GM18507 (cell line): ENCODE data around the gene OPA1.

Source experiments
- DNase-seq: peaks from one replicate; pipeline ENCODE4 v3.0.0; 2011; ENCODE audit warnings: low read depth; ENCODE audit not compliant: insufficient read length; ENCODE audit errors: extremely low spot score
- FAIRE-seq: peaks from 2 replicates; lab custom pipeline; 2011; peaks lifted over from hg19 to GRCh38; lab: Jason Lieb, UNC

Gene OPA1, protein sequence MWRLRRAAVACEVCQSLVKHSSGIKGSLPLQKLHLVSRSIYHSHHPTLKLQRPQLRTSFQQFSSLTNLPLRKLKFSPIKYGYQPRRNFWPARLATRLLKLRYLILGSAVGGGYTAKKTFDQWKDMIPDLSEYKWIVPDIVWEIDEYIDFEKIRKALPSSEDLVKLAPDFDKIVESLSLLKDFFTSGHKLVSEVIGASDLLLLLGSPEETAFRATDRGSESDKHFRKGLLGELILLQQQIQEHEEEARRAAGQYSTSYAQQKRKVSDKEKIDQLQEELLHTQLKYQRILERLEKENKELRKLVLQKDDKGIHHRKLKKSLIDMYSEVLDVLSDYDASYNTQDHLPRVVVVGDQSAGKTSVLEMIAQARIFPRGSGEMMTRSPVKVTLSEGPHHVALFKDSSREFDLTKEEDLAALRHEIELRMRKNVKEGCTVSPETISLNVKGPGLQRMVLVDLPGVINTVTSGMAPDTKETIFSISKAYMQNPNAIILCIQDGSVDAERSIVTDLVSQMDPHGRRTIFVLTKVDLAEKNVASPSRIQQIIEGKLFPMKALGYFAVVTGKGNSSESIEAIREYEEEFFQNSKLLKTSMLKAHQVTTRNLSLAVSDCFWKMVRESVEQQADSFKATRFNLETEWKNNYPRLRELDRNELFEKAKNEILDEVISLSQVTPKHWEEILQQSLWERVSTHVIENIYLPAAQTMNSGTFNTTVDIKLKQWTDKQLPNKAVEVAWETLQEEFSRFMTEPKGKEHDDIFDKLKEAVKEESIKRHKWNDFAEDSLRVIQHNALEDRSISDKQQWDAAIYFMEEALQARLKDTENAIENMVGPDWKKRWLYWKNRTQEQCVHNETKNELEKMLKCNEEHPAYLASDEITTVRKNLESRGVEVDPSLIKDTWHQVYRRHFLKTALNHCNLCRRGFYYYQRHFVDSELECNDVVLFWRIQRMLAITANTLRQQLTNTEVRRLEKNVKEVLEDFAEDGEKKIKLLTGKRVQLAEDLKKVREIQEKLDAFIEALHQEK

DNA sequence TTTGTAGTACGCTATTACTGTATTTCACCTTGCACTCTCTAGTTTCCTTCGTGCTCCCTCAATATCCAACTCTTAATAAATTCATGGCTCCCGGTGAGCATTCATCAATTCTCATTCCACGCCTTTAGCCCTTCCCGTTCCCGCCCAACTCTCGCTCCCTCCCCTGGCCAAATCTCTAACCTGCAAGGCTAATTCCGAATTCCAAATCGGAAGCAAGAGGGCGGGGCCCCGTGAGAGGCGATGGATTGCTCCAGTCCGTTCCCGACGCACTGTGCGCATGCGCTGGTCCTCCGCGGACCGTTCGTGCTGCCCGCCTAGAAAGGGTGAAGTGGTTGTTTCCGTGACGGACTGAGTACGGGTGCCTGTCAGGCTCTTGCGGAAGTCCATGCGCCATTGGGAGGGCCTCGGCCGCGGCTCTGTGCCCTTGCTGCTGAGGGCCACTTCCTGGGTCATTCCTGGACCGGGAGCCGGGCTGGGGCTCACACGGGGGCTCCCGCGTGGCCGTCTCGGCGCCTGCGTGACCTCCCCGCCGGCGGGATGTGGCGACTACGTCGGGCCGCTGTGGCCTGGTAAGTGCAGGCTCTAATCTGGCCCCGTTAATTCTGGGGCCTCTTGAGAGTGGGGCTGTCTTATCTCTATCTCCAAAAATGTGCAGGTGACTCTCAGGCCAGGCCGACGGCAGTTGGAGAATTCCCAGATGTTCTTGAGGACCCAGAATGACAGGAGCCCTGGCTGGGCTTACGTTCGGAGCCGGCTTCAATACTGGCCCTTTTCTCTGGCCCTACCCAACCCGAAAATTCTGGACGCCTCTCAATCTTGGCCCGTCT lies at the start of gene OPA1:
Gene OPA1 (plus strand): TSS at position 368 of the 827 bp plus-strand sequence. CDS start 170 bp downstream, at position 538.
- FAIRE-seq (peak; percentile 86), DNase-seq (peak; percentile 95)

DNA sequence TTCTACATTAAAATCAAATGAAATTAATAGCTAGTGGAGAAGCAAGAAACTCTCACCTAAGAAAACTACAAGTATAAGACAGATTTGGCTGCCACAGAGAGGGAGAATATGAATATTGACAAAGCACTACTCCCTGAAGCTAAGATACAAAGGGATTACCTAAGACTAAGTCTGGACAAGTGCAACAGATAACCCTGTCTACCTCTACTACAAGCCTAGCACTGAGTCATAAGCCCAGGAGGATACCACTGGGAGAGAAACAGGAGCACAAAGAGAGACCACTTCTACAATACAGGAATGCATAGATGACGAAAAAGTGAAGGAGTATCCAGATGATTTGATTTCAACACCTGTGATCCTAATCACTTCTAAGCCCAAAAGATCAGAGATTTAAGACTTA lies 48.7 kb upstream of the OPA1 start:
- DNase-seq (no peak), FAIRE-seq (no peak)

DNA sequence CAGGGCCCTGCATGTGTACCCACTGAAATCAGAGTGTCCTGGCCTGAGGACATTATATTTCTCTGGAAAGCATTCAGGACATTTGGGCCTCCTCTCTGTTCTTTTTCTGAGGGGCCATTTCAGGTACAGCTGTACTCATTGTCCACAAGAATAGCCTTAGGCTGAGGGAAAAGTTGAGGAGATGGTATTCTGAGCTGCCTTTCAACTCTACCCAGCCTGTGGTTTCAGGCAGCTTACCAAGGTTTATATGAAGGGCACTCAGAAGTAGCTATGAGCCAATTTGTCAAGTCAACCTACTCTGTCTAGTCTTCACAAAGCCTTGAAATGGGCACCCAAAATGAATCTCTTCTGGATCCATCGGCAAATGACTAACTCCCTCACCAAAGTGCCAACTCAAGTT lies 47.7 kb upstream of the OPA1 start:
- no peak for DNase-seq
- no peak for FAIRE-seq

DNA sequence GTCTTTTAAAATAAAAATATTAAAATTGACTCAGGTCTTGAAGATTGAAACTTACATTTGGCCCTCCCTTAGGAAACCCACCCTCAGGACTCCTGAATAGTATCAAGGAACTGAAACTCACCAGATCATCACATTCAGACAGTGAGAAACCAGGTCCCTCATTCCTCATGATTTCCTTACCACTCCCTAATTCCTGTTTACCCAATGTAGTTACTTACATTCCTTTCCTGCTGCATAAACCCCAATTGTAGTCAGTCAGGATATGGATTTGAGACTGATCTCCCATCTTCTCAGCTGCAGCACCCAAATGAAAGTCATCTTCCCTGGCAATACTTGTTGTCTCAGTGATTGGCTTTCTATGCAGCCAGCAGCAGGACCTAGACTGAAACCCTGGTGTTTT lies 46.9 kb upstream of the OPA1 start:
- FAIRE-seq, result no peak
- no peak for DNase-seq

DNA sequence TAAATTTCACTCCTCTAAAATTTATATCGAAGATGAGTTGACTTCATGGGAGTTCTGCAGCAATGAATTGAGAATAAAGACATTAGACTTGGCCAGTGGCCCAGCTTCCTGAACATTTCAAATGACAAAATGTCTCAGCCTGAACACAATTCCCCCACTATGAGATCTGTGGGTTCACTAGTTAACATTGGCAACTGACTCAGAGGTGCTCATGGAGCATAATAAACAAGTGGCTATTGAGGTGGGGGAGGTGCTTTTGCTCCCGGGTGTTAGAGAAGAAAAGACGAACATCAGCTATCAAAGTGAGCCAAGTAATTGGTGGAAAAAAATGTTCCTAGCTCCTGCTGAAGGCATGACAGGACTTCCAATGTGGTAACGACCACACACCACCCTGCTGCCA lies 44.6 kb upstream of the OPA1 start:
- no peak for FAIRE-seq

GRCh38 chr3:193552923-193553322 lies 40.1 kb upstream of the OPA1 start:
- DNase-seq, result no peak
- FAIRE-seq, result no peak

More for the DNA sequence above, 44.6 kb upstream of the OPA1 start:
- no peak for DNase-seq

GRCh38 chr3:193553586-193553985 lies 39.4 kb upstream of the OPA1 start:
- no peak for DNase-seq
- no peak for FAIRE-seq

GRCh38 chr3:193554811-193555210 lies 38.2 kb upstream of the OPA1 start, which contains the start of gene ATP13A4:
Gene ATP13A4 (minus strand): TSS chr3:193554895. CDS start chr3:193554799, 96 bp downstream.
- DNase-seq, result no peak
- no peak for FAIRE-seq

DNA sequence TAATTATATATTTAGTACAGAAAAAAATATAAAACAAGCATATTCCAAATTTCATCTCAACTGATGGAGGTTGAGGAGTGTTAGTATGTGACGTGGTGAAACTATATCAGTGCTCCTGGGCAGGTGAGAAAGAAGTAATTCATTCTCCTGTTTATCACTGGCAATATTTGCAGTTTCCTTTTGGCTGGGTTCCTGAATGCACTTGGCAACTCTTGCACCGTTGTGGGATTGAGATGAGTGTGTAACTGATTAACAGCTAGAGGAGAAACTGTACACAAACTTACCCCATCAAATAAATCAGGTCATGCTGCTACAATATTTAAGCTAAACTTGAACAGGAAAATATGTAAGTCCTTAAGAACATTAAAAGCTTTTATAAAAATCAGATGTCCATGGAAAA lies 36.2 kb upstream of the OPA1 start:
- no peak for FAIRE-seq
- no peak for DNase-seq

DNA sequence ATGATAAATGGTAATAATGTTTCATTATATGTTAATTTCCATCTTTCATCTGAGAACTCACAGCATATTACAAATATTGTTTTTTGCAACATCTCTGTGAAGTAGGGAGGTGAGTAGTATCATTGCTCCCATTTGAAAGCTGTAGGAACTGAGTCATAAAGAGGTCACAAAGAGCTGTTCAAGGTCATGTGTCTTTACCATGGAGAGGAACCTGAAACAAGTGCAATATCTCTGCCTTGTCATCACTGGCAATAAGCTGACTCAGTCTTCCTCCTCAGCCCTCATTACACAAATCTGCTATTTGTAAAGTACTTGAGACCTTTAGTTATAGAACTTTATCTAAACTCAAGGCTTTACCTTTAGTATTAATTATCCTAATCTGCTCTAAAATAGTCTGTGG lies 33.9 kb upstream of the OPA1 start:
- FAIRE-seq, result no peak

GRCh38 chr3:193560091-193560490 lies 32.9 kb upstream of the OPA1 start:
- no peak for DNase-seq
- FAIRE-seq, result no peak

More for the DNA sequence above, 33.9 kb upstream of the OPA1 start:
- DNase-seq, result no peak

- FAIRE-seq, result no peak
- DNase-seq, result no peak
Observed at GRCh38 chr3:193560870-193561269, 32.1 kb upstream of the OPA1 start.

DNA sequence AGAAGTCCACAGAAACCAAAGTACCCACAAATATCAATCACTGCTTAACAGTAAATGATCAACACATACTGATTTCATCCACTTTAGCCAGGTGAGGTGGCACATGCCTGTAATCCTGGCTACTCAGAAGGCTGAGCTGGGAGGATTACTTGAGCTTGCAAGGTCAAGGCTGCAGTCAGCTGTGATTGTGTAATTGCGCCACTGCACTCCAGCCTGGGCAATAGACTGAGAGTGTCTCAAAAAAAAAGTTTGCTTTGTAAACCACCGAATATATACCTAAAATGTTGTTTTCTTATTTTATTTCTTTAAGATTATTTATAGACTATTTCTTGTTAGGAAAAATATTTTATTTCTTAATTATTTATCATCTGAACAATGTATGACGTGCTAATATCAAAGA lies 29.6 kb upstream of the OPA1 start:
- FAIRE-seq (no peak), DNase-seq (no peak)

DNA sequence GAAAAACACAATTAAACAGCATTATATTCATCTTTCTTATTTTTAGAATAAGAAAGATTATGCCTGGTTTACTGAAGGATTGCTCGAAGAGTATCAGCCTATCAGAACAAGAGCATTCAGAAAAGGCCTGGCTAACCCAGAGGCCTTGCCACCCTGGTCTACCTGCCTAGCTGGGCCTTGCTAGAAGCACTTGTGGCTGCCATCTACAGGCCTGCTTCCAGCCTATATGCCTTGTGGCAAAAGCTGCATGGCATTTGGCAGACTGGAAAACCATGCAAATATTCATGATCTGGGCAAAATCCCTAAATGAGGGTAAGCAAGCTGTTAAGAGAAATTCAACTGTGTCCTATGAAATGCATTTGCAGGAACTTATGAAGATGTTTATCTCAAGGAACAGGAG lies 29.0 kb upstream of the OPA1 start:
- no peak for FAIRE-seq
- DNase-seq, result no peak

DNA sequence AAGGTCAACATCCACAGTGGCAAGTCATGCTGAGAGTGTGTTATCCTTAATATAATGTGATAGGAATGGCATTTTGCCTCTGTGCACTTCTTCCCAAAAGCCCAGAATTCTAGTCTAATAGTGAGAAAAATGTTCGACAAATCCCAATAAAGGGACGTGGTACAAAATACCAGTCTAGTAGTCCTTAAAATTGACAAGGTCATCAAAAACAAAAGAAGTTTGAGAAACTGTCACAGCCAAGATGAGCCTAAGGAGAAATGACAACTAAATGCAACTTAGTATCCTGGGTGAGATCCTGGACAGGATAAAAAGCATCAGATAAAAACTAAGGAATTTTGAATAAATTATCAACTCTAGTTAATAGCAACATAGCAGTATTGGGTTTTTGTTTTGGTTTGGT lies 23.9 kb upstream of the OPA1 start:
- FAIRE-seq (no peak), DNase-seq (no peak)

DNA sequence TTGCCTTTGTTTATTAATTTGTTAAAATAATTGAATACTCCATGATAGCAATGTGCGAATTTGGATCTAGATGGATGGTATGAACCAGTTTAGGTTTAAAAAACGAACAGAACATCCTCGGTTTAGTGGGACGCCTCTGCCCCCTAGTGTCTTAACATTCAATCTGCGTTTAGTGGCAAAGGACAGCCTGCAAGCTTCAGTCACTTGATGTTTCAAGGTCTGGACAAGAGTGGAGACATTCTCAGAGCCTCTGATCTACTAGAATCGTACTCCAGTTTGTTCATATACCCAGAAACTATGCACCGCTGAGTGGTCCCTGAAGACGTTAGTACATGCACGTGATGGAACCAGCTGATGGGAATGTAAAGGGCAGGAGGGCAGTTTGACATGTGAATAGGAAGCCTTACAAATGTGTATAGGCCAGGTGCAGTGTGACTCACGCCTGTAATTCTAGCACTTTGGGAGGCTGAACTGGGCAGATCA lies 20.5 kb upstream of the OPA1 start:
- peak; percentile 86 for FAIRE-seq
- peak; percentile 15 for DNase-seq

- no peak for FAIRE-seq
Observed at GRCh38 chr3:193573403-193574191, 19.4 kb upstream of the OPA1 start.

DNA sequence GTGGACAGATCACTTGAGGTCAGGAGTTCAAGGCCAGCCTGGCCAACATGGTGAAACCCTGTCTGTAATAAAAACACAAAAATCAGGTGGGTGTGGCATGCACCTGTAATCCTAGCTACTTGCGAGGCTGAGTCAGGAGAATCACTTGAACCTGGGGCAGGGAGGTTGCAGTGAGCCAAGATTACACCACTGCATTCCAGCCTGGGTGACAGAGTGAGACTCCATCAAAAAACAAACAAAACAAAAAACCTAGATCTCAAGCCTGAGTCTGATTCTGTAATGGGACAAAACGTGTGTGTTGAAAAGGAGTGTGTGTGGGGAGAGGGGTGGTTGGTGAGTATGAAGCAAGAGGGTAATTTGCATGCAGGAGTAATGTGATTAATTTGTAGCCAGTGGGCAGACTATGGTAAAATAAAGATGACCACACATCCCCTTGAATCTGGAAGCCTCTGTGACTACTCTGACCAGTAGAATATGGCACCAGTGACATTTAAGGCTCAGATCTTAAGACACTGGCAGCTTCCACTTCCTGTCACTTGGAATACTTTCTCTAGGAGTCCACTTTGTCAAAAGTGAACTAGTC lies 18.4 kb upstream of the OPA1 start:
- FAIRE-seq (no peak), DNase-seq (no peak)

More at GRCh38 chr3:193573403-193574191, 19.4 kb upstream of the OPA1 start:
- no peak for DNase-seq
